DMS114 treated with DMSO at 0.1 percent for 48 hours (cell line): Measurements from ENCODE around the gene NDEL1.

Experiments
- DNase-seq: peaks from one replicate; lab custom pipeline; 2025; ENCODE audit not compliant: unreplicated experiment; lab: John Stamatoyannopoulos, UW

Gene NDEL1

GRCh38 chr17:8477171-8477570, 41.5 kb downstream of the NDEL1 start:
- no peak for DNase-seq

DNA sequence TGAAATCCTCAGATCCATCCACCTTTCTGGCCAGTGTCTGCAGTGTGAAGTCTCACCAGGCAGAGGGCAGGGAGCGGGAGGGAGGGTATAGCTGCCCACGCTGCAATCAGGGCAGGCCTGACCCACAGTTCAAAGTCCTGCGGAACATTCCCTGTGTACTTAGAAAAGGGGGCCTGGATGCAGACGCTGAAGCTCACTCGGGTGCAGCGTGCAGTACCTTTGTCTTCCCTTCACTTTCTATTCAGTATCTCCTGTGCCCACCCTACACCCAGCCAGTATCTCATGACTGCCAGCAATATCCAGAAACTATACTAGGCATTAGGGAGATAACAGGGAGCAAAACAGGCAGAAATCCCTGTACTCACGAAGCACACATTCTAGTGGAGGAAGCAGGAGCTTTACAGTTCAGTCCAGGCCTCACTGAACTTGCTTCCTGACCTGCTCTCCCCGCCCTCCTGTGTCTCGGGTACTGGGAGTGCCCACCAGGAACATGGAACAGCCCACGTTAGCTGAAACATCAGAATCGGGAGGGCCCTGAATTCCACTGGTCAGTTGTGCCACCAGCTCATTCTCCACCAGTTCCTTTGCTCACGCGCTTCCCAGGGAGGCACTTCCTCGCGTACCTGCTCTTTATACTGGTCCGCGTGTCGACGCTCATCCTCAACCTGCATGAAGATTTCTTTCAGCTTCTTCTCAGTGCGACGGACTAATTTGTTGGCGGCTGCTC, 42.2 kb downstream of the NDEL1 start:
- no peak for DNase-seq

DNA sequence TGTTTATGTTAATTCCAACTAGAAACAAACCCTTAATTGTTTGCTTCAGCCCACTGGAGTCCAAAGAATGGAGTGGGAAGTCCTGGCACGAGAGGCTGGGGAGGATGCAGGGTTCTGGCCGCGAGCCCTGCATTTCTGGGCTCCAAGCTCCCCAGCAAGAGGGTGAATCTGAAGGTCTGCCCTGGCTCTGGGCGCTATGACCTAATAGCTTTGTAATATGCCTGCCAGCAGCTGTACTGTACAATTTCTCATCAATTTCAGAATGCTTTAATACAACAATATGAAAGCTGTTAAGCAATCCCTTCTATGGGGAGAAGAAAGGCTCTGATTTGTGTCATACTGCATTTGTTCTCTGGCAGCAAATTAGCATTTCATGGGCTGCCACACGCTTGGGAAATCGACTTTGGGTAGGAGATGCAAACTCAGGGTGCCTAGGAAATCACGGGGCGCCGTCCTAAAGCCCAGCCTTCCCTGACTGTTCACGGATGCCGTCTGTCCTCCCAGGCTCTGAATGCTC, 43.8 kb downstream of the NDEL1 start:
- DNase-seq = no peak

- DNase-seq = no peak
Measured at GRCh38 chr17:8480011-8480976, 44.6 kb downstream of the NDEL1 start.

GRCh38 chr17:8481089-8481488, 45.4 kb downstream of the NDEL1 start:
- DNase-seq = no peak

GRCh38 chr17:8481703-8482102, 46.0 kb downstream of the NDEL1 start:
- no peak for DNase-seq

- no peak for DNase-seq
Measured at GRCh38 chr17:8482546-8482945, 46.9 kb downstream of the NDEL1 start.

DNA sequence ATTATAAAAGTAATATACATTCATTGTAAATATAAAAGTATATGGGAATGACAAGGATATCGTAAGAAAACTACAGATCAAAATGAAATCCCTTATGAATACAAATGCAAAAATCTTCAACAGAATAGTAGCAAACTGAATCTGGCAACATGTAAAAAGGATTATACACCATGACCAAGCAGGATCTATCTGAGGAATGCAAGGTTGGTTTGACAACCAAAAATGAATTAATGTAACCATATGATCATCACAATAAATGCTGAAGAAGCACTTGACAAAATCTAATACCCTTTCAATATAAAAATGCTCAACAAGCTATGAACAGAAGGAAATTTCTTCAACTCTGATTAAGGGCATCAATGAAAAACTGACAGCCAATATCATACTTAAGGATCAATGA, 48.8 kb downstream of the NDEL1 start:
- no peak for DNase-seq

GRCh38 chr17:8485491-8485890, 49.8 kb downstream of the NDEL1 start:
- no peak for DNase-seq

DNA sequence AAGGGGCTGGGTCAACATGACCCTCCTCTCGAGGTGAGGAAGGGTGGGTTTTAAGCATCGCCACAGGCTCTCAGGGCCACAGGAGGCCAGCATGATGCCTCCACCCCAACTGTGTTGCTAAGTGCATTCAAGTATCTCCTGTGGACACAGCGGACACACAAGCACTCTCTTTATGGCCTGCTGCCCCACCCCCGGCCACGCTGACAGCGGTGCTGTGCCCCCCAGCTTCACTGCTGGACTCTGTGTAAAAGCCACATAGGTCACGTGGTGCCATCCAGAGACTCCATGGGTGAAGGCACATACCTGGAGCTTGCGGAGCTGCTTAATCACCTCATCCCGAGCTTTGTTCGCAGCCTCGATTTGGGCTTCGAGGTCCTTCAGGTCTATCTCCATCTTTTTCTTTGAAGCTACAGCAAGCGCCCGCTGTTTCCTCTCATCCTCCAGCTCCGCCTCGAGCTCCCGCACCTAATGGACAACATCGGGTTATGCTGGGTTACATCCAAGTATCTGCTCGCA, 51.5 kb downstream of the NDEL1 start:
- DNase-seq = no peak

GRCh38 chr17:8487743-8488142, 52.1 kb downstream of the NDEL1 start:
- no peak for DNase-seq

DNA sequence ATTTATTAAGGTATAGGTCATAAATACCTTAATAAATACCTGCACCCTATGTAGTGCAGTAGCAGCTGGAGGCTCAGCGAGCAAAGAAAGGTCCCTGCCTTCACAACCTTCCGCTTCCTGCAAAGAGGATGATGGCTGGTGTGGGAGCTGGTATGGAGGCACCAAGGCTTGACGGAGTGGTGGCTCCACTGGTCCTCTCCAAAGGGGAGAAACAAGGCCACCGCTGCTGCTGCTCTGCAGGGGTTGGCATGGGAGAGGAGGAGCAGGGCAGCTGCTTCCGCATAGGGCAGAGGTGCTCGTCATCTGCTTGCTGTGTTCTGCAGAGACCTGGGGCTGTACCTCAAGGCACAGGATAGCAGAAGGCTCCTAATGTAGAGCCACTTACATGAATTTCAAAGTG, 52.8 kb downstream of the NDEL1 start:
- no peak for DNase-seq

GRCh38 chr17:8488901-8489300, 53.2 kb downstream of the NDEL1 start:
- DNase-seq = no peak

- no peak for DNase-seq
Measured at GRCh38 chr17:8489841-8490240, 54.2 kb downstream of the NDEL1 start.

- no peak for DNase-seq
Measured at GRCh38 chr17:8490256-8491023, 54.8 kb downstream of the NDEL1 start.

- DNase-seq = no peak
Measured at GRCh38 chr17:8492121-8492520, 56.4 kb downstream of the NDEL1 start.

DNA sequence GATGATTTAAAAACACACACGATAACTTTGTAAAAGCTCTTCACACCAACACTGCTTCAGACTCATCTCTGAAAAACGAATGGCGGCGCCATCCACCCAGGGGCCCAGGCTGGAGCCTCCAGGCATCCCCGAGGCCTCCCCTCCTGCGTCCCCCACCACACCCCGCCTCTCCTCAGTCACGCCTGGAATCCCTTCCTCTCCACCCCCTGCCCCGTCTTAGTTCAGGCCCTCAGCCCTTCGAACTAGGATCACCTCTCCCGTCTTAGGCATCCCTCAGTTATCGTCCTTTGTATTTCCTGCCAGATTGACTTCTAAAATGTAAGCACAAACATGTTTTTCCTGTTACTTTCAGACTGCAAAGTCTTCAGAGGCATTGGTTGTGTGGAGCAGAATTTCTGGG, 58.3 kb downstream of the NDEL1 start:
- DNase-seq = no peak

GRCh38 chr17:8494506-8495111, 58.9 kb downstream of the NDEL1 start:
- DNase-seq = no peak

DNA sequence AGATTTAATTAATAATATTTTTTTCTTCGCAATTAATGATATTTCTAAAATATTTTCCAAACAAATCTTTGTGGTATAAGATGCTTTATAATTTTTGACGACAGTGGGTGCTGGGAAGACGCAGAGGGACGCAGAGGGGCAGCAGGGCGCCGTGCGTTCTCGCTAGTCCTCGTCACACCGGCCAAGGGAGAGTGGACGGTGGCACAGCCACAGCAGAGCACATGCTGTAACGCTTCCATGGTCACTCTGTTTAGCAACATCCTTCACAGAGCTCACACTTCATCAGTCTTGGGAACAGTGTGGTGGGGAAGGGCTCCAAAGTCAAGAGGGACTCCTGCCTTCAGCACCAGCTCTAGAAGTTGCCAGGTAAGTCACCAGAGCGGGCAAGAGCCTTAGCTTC, 60.4 kb downstream of the NDEL1 start:
- no peak for DNase-seq

DNA sequence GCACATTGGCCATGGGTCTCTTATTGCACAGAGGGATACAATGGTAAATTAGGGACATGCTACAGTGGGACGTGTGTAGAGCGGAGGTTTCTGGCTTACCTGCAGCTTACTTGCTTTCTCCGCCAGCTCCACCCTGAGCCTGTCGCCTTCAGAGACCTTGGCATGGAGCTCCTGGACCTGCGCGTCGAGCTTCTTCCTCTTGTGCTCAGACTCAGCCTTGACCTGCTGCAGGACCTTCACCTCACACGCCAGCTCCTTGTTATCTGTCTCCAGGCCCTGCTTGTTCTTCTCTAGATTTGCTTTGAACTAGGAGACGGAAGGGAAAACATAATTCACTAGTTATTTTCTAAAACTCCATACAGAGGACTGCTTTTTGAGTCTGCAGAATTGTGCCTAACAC, 63.5 kb downstream of the NDEL1 start:
- DNase-seq = no peak

DNA sequence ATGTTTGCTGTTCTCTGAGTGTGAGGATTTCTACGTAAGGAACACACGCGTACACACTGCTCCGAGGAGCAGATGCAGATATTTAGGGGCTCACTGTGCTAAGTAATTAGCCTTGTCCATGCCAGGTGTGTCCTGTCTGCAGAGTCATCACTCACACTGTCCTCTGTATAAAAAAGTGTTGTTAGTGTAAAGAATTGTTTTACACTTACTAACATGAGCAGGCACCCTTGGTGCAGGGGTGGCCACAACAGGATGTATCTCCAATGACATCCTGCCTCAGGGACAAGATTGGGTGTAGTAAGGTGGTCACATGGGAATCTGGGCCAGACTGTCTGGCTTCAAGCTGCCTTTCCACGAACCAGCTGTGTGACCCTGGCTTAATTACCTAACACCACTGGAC, 63.9 kb downstream of the NDEL1 start:
- DNase-seq = no peak
